AG10803 (cell line): ENCODE measurements around the gene ATXN1.
A peak's percentile ranks its signal among the peaks of the same experiment; 100 is the strongest.

ENCODE experiments used
- DNase-seq: peaks from one replicate; pipeline ENCODE4 v3.0.0; 2010; ENCODE audit warnings: low read depth
- H3K4me3 ChIP-seq: 2 replicates; pipeline ENCODE4 v1.5.1; 2011; ENCODE audit warnings: mild to moderate bottlenecking, low read length, control low read depth
- CTCF ChIP-seq: conservative IDR thresholded peaks from 2 replicates; pipeline ENCODE4 v1.5.1; 2011; ENCODE audit warnings: mild to moderate bottlenecking, low read length, control low read depth, inconsistent platforms

ATXN1 gene

GRCh38 chr6:16352258-16352635 is 409.0 kb downstream of the ATXN1 start:
- peak overlapping the region; percentile 18; the same call in 1 of the 2 replicates for H3K4me3 ChIP-seq
- no peak for TF ChIP-seq CTCF
- peak; percentile 79 for DNase-seq

- no peak for DNase-seq
- no peak for TF ChIP-seq CTCF
- H3K4me3 ChIP-seq, result no peak overlapping the region
Measured at GRCh38 chr6:16349544-16349943, 411.7 kb downstream of the ATXN1 start.

- TF ChIP-seq CTCF, result no peak
- DNase-seq, result no peak
Measured at GRCh38 chr6:16346831-16347230, 414.4 kb downstream of the ATXN1 start.

GRCh38 chr6:16345449-16346330 is 415.6 kb downstream of the ATXN1 start:
- no peak for TF ChIP-seq CTCF
- peak; percentile 96 for DNase-seq
- no peak overlapping the region for H3K4me3 ChIP-seq

More at GRCh38 chr6:16346831-16347230, 414.4 kb downstream of the ATXN1 start:
- H3K4me3 ChIP-seq, result no peak overlapping the region

DNA sequence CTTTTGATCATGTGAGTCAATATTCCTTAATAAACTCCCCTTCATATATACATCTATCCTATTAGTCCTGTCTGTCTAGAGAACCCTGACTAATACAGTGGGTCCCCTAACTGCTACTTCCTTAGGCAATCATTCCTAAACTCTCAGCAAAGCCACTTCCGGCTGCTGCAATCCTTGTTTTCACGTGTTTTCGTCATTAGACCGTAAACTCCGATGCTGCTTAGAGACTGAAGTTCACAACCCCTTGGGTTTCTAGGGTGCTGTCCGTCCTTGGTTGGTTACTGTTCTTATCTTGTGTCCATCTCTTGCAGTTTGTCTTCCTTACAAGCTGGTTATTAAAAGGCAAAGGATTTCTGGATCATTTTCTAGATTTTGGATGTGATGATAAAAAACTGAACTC is 416.5 kb downstream of the ATXN1 start:
- peak; percentile 67 for DNase-seq
- TF ChIP-seq CTCF, result no peak
- H3K4me3 ChIP-seq, result no peak overlapping the region

- no peak for DNase-seq
- H3K4me3 ChIP-seq, result no peak overlapping the region
- TF ChIP-seq CTCF, result no peak
Measured at GRCh38 chr6:16343593-16343992, 417.7 kb downstream of the ATXN1 start.

DNA sequence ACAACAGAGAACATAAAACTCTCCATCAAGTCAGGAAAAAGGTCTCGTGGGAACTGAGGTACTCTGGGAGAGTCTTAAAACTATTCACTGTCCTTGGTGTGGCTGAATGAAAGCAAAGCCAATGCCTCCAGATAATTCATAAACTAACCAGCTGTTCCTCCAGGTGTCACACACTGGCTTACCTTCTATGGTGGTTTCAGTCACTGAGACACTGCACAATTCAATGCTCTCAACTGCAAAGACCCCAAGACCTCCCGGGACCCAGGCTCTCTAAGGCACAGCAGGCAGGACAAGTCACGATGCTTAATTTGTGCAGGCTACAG is 422.0 kb downstream of the ATXN1 start:
- no peak overlapping the region for H3K4me3 ChIP-seq
- DNase-seq, result no peak
- TF ChIP-seq CTCF, result no peak
